NCI-H2107 treated with DMSO at 0.1 percent for 48 hours (cell line): ENCODE data around the gene HOXD11.

Source experiments
- DNase-seq: peaks from one replicate; lab custom pipeline; 2025; ENCODE audit not compliant: unreplicated experiment; lab: John Stamatoyannopoulos, UW

The HOXD11 gene

DNA sequence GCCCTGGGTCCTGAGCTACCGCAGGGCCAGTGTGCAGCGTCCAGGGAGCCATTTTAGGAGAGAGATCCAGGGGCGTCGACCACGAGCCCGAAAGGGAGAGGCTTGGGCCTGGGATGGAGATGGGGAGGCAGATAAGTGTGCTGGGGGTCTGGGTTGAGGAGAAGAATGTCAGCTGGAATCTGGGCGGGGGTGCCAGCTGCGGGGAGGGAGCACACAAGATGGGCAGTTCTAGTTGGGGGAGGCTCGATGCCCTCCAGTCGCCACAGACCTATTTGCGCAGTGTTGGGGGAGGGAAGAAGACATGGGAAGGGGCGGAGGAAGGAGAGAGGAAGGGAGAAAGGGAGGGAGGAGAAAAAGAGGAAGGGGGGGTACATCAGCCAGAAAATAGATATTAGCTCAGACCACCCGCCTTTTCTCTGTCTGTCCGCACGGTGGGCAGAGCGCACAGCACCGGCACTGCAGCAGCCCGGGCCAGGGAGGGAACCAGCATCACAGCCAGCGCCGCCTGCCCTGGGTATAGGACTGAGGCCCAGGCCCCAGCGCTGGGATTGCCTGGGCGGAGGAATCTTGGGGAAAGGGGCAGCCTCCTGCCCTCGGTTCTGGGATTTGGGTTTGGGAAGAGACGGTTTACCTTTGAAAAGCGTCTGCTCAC, 1.9 kb upstream of the HOXD11 start:
- no peak for DNase-seq

- DNase-seq = no peak
These were observed 1.1 kb upstream of the HOXD11 start for GRCh38 chr2:176105730-176106580.

DNA sequence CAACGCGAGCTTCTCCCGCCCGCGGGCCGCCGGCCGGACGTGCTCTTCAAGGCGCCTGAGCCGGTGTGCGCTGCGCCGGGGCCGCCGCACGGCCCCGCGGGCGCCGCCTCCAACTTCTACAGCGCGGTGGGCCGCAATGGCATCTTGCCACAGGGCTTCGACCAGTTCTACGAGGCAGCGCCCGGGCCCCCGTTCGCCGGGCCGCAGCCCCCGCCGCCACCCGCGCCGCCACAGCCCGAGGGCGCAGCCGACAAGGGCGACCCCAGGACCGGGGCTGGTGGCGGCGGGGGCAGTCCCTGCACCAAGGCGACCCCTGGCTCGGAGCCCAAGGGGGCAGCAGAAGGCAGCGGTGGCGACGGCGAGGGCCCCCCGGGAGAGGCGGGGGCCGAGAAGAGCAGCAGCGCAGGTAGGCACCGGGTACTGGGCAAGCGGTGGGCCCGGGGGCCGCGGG, 676 bp downstream of the HOXD11 start:
- DNase-seq = no peak

GRCh38 chr2:176109192-176109901, 2.3 kb downstream of the HOXD11 start:
- no peak for DNase-seq

- no peak for DNase-seq
These were observed 2.9 kb downstream of the HOXD11 start for GRCh38 chr2:176109946-176110345.

DNA sequence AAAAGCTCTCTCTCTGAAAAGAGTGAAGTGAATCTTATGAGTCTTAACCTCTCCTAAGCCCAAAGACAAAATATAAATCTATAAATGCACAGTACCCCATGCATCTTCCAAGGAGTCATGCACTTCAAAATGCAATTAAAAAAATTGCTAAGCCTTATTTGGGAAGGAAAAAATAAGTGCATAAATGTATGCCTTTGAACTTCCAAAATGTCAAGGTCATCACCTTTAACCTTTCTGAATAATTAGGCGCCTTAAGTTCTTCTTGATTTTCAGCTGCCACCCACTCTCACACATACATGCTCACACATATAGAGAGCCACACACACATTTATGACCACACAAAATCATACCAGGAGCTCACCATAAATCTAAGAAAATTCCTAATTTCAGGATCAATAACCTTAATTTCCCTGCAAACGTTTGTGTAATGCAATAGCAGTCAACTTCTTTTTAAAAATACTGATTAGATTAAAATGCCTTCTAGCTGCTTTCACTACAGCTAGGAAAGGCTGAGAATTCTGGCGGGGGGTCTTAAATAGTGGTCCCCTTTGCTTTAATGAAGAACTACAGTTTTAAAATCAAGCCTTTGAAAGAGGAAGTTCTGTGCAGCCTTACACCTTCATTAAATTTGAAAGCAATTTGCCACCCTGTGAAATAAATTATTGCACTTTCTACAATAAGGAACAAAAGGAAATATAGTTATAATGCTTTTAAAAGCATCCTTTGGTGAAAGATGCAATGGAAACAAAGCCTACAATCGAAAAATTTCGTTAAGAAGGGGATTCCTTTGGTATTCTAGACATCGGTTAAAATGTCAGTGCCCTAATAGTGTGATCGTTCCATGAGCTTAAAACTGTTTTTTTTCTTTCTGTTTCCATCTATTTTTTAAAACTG, 3.6 kb downstream of the HOXD11 start:
- no peak for DNase-seq

DNA sequence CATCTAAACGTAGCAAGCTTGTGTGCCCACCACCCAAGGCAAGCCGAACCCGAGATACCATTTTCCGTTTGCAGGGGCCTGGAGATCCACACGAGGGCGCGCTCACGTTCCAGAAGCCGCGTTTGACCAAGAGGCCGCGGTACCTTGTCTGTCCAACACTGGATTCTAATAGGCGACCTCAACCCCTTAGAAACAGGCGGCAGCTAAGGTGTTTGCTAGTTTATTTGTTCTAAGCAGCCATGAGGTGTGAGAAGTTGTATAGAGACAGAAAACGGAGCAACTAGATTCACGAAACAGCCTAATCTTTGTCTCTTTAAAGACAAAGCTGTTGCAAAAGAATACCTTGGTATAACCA, 4.2 kb downstream of the HOXD11 start:
- no peak for DNase-seq

- DNase-seq = no peak
These were observed 4.8 kb downstream of the HOXD11 start for GRCh38 chr2:176111846-176112374.

GRCh38 chr2:176112375-176113302, 5.6 kb downstream of the HOXD11 start:
- DNase-seq = no peak

DNA sequence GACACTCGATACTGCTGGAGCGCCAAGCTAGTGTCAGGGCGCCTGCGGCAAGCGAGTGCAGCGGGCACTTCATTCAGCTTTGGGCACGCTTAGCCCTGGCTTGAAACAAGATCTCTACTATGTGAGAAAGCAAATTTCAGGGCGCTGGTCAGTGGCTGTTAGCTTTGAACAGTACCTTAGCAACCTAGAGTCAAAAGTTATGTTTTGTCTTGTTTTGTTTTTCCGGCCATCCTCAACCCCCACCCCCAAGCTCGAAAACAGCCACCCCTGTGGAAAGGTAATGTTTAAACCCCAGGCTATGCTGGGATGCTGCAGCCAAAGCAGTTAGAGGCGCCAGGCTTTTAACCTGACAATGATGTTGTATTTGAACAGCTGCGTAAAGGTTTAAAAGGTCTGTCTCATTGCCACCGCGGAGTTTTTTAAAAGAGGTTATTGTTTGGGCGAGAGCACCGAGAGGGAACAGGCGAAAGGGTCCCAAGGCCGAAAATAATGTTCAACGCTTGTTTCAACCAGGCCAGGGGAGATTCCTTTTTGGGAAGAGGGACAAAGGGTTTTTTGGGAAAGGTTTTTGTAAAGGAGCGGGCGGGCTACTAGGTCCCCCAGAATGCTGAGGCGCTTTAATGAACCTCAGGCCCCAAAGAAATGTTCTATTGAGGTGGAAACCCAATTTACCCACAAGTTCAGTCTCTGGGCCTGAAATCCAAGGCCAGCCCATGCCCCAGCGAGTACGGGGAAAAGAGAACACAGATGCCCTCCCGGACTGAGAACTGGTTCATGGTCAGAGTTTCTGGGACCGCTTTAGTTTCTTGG, 7.2 kb downstream of the HOXD11 start:
- no peak for DNase-seq

- DNase-seq = no peak
These were observed 8.0 kb downstream of the HOXD11 start for GRCh38 chr2:176114930-176115625.

- DNase-seq = no peak
These were observed 9.1 kb downstream of the HOXD11 start, which contains the start of gene HOXD10 for GRCh38 chr2:176115883-176116813. HOXD10 (plus strand) TSS chr2:176116778; CDS start chr2:176116834, 56 bp downstream.

- DNase-seq = no peak
These were observed 10.2 kb downstream of the HOXD11 start for GRCh38 chr2:176117162-176117822.

GRCh38 chr2:176117823-176118371, 10.8 kb downstream of the HOXD11 start:
- no peak for DNase-seq

DNA sequence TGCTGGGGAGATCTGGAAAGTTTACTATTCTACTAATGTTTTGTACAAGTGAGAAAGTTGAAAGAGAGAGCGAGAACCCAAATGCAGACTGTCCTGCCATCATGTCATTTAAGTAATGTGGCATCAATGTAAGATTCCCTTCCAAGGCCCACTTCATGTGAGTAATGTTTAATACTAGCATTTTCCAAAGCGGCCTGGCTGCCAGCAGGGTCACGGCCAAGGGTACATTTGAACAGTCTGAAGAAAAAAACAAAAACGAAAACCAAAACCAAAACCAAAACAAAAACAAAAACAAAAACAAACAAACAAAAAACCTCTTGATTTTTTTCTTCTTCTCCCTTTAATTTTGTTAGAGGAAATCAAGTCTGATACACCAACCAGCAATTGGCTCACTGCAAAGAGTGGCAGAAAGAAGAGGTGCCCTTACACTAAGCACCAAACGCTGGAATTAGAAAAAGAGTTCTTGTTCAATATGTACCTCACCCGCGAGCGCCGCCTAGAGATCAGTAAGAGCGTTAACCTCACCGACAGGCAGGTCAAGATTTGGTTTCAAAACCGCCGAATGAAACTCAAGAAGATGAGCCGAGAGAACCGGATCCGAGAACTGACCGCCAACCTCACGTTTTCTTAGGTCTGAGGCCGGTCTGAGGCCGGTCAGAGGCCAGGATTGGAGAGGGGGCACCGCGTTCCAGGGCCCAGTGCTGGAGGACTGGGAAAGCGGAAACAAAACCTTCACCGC, 11.7 kb downstream of the HOXD11 start:
- DNase-seq = peak; percentile 94
